ENCODE measurements around the gene BBS9.

The BBS9 gene

DNA sequence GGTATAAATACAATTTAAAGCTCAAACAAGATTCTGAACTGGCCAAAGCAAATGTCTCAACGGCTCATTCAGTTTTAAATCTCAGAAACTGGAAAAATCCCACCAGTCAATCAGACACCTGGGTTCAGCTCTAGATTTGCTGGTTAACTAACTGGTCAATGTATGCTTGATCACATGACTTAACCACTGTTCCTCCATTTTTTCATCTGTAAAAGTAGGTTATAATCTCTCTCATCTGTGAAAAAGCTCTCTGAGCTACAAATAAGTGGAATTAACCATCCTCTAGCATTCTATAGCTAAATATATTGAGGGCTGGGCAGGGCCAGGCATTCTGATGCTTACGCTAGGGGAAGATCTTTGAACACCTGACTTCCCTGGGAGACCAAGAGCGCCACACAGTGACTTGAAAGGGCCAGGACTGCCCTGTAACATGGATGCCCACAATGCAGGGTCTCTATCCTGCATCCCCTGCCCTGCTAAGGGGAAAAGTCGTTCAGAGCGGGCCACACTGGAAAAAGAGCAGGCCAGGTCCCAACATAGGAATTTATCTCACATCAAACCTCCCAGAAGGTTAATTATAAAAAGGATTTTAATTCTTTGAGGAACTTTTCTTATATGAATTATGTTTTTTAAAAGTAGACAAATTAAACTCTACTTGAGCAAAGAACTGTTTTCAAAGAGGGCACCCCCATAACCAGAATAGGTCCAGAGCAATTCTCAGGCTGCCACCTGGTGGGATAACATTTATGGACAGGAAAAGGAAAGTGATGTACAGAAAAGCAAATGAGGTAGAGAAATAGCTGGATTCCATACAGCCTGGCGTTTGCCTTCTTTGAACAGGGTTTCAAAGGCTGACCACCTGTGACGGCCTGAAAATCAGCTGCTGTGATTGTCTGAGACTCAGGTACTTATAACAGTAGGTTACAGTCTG is 22.0 kb upstream of the BBS9 start:
- Mint-ChIP-seq H3K27ac (ENCODE audit: low read depth) (no peak overlapping the region), H3K4me3 (peak overlapping the region; percentile 78), H3K9me3 (no peaks in the 10 kb centered on the region), H3K27me3 (no peaks in the 10 kb centered on the region), H3K4me1 (peaks cover 51% of the 10 kb centered on the region), H3K36me3 (ENCODE audit: insufficient read depth) (peaks cover 15% of the 10 kb centered on the region)
- ATAC-seq (replicated peaks; ENCODE audit: extremely low read depth, poor library complexity, severe bottlenecking), result no peak
- DNase-seq (ENCODE audit: low spot score in 2 of 2), result peak; percentile 22 to 39

DNA sequence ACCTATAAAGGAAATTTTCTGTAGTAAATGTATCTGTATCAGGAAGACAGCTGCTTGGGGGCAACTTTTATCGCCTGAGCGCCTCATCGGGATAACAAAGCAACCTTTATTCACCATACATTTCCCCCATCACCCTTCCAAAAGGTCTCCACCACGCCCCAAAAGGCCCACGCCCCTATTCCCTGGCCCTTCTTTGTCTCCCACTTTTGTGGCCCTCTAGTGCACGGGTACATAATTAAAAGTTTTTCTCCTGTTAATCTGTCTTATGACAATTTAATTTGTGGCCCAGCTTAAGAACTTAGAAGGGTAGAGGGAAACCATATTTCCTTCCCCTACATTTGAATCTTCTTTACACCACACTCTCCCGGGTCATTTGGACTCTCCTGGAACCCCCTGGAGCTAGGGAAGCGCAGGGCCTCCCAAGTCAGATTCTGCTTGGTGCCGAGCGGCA is 20.8 kb upstream of the BBS9 start:
- H3K27me3 Mint-ChIP-seq, result peaks cover 2% of the 10 kb centered on the region
- H3K4me1 Mint-ChIP-seq, result peaks cover 47% of the 10 kb centered on the region
- no peak for DNase-seq (ENCODE audit: low spot score in 2 of 2)
- H3K27ac Mint-ChIP-seq (ENCODE audit: low read depth), result peak overlapping the region; percentile 67
- peak overlapping the region; percentile 78 for H3K4me3 Mint-ChIP-seq
- H3K9me3 Mint-ChIP-seq, result no peaks in the 10 kb centered on the region
- peak; percentile 38 for ATAC-seq (replicated peaks; ENCODE audit: extremely low read depth, poor library complexity, severe bottlenecking)
- peaks cover 5% of the 10 kb centered on the region for H3K36me3 Mint-ChIP-seq (ENCODE audit: insufficient read depth)

- H3K9me3 Mint-ChIP-seq, result no peaks in the 10 kb centered on the region
- peak; percentile 56 to 58 for DNase-seq (ENCODE audit: low spot score in 2 of 2)
- peaks cover 8% of the 10 kb centered on the region for H3K27me3 Mint-ChIP-seq
- peak within 1 kb of the TSS; percentile 78 for H3K4me3 Mint-ChIP-seq
- peak; percentile 83 for ATAC-seq (replicated peaks; ENCODE audit: extremely low read depth, poor library complexity, severe bottlenecking)
- peaks cover 5% of the 10 kb centered on the region for H3K36me3 Mint-ChIP-seq (ENCODE audit: insufficient read depth)
- H3K4me1 Mint-ChIP-seq, result peaks cover 41% of the 10 kb centered on the region
- peak within 1 kb of the TSS; percentile 67 for H3K27ac Mint-ChIP-seq (ENCODE audit: low read depth)
These were observed 20.2 kb upstream of the BBS9 start, which contains the start of gene RP9 for GRCh38 chr7:33109005-33109757. Gene RP9, minus strand, starts transcription at chr7:33109404. Its CDS starts 32 bp downstream, at chr7:33109372.

- peaks cover 38% of the 10 kb centered on the region for H3K4me1 Mint-ChIP-seq
- ATAC-seq (replicated peaks; ENCODE audit: extremely low read depth, poor library complexity, severe bottlenecking) (no peak), DNase-seq (ENCODE audit: low spot score in 2 of 2) (no peak)
- peak overlapping the region; percentile 78 for H3K4me3 Mint-ChIP-seq
- peaks cover 14% of the 10 kb centered on the region for H3K27me3 Mint-ChIP-seq
- H3K36me3 Mint-ChIP-seq (ENCODE audit: insufficient read depth), result peaks cover 5% of the 10 kb centered on the region
- no peaks in the 10 kb centered on the region for H3K9me3 Mint-ChIP-seq
- no peak overlapping the region for H3K27ac Mint-ChIP-seq (ENCODE audit: low read depth)
These were observed 19.6 kb upstream of the BBS9 start for GRCh38 chr7:33109758-33110238.

DNA sequence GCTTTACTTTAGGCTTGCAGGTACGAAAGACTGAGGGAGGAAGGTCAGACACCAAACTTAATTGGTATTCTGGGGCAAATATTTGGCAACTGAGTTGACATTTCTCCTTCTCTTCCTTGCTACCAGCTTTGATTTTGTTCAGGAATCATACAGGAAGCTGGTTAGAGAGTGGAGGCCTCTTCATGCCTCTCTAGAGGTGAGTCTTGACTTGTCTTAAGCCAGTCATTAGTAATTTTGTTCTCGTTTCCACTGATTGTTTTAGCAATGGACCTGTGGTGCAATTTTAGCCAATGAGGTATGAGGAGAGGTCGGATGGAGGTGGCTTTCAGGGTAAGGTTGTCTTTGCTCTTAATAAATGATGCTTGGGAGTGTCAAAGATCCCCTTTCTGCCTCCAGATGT is 17.8 kb upstream of the BBS9 start:
- H3K36me3 Mint-ChIP-seq (ENCODE audit: insufficient read depth), result peaks cover 5% of the 10 kb centered on the region
- peaks cover 21% of the 10 kb centered on the region for H3K4me1 Mint-ChIP-seq
- no peak for DNase-seq (ENCODE audit: low spot score in 2 of 2)
- no peak overlapping the region for H3K27ac Mint-ChIP-seq (ENCODE audit: low read depth)
- no peak overlapping the region for H3K4me3 Mint-ChIP-seq
- no peak for ATAC-seq (replicated peaks; ENCODE audit: extremely low read depth, poor library complexity, severe bottlenecking)
- H3K9me3 Mint-ChIP-seq, result no peaks in the 10 kb centered on the region
- H3K27me3 Mint-ChIP-seq, result peaks cover 26% of the 10 kb centered on the region

GRCh38 chr7:33114976-33115375 is 14.4 kb upstream of the BBS9 start:
- Mint-ChIP-seq H3K9me3 (peaks cover 8% of the 10 kb centered on the region), H3K4me3 (no peak overlapping the region), H3K4me1 (no peaks in the 10 kb centered on the region), H3K27ac (ENCODE audit: low read depth) (no peak overlapping the region), H3K27me3 (peaks cover 57% of the 10 kb centered on the region), H3K36me3 (ENCODE audit: insufficient read depth) (no peaks in the 10 kb centered on the region)
- no peak for ATAC-seq (replicated peaks; ENCODE audit: extremely low read depth, poor library complexity, severe bottlenecking)
- no peak for DNase-seq (ENCODE audit: low spot score in 2 of 2)

DNA sequence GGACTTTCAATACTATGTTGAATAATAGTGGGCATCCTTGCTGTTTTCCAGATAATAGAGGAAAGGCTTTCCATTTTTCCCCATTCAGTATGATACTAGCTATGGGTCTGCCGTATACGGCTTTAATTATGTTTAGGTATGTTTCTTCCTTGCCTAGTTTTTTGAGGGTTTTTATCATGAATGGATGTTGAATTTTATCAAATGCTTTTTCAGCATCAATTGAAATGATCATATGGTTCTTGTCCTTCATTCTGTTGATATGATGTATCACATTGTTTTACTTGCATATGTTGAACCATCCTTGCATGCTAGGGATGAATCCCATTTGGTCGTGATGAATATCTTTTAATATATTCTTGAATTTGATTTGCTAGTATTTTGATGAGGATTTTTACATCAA is 11.0 kb upstream of the BBS9 start:
- Mint-ChIP-seq H3K4me3 (no peak overlapping the region), H3K9me3 (peaks cover 8% of the 10 kb centered on the region), H3K27me3 (peaks cover 85% of the 10 kb centered on the region), H3K27ac (ENCODE audit: low read depth) (no peak overlapping the region), H3K36me3 (ENCODE audit: insufficient read depth) (no peaks in the 10 kb centered on the region), H3K4me1 (no peaks in the 10 kb centered on the region)
- DNase-seq (ENCODE audit: low spot score in 2 of 2), result no peak
- ATAC-seq (replicated peaks; ENCODE audit: extremely low read depth, poor library complexity, severe bottlenecking), result no peak

DNA sequence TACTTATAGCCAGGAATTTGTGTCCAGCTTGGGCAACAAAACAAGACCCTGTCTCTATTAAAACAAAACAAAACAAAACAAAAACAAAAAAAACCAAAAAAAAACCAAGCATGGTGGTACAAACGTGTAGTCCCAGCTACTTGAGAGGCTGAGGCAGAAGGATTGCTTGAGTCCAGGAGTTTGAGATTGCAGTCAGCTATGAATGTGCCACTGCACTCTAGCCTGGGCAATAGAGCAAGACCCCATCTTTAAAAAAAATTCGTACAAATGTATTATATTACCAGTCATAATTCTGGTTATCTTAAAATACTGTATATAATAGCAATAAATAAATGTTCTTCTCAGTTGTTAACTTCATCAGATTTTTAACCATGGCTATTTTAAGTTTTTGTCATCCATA is 2.3 kb upstream of the BBS9 start:
- Mint-ChIP-seq H3K36me3 (ENCODE audit: insufficient read depth) (peaks cover 5% of the 10 kb centered on the region), H3K4me1 (peaks cover 24% of the 10 kb centered on the region), H3K27me3 (peaks cover 7% of the 10 kb centered on the region), H3K4me3 (no peak overlapping the region), H3K27ac (ENCODE audit: low read depth) (no peak overlapping the region), H3K9me3 (no peaks in the 10 kb centered on the region)
- no peak for DNase-seq (ENCODE audit: low spot score in 2 of 2)
- ATAC-seq (replicated peaks; ENCODE audit: extremely low read depth, poor library complexity, severe bottlenecking), result no peak

GRCh38 chr7:33128631-33128989 is 754 bp upstream of the BBS9 start:
- Mint-ChIP-seq H3K27ac (ENCODE audit: low read depth) (peak overlapping the region; percentile 92), H3K4me1 (peaks cover 30% of the 10 kb centered on the region), H3K27me3 (no peaks in the 10 kb centered on the region), H3K36me3 (ENCODE audit: insufficient read depth) (peaks cover 5% of the 10 kb centered on the region), H3K4me3 (peak overlapping the region; percentile 95), H3K9me3 (no peaks in the 10 kb centered on the region)
- ATAC-seq (replicated peaks; ENCODE audit: extremely low read depth, poor library complexity, severe bottlenecking), result no peak
- DNase-seq (ENCODE audit: low spot score in 2 of 2), result no peak

DNA sequence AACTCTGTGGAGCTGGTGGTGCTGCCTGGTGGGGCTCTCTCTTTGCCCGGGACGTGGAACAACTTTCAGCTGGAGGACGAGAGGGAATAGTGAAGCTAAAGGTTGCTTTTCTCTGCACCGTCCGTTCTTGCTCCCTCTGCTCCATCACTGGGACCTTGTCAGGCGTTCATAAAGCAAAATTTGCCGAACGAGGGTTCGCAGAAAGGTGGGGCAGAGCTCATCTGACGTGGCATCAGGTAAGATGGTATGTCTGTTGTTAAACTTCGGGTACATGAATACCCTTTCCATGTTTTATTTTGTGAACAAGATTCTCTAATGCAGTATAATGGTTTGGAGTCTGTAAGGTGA is 416 bp downstream of the BBS9 start:
- no peaks in the 10 kb centered on the region for H3K9me3 Mint-ChIP-seq
- DNase-seq (ENCODE audit: low spot score in 2 of 2), result no peak
- peaks cover 30% of the 10 kb centered on the region for H3K4me1 Mint-ChIP-seq
- H3K27ac Mint-ChIP-seq (ENCODE audit: low read depth), result peak overlapping the region; percentile 92
- H3K27me3 Mint-ChIP-seq, result no peaks in the 10 kb centered on the region
- H3K4me3 Mint-ChIP-seq, result peak overlapping the region; percentile 95
- peaks cover 5% of the 10 kb centered on the region for H3K36me3 Mint-ChIP-seq (ENCODE audit: insufficient read depth)
- peak; percentile 19 for ATAC-seq (replicated peaks; ENCODE audit: extremely low read depth, poor library complexity, severe bottlenecking)

- Mint-ChIP-seq H3K9me3 (no peaks in the 10 kb centered on the region), H3K4me3 (peak overlapping the region; percentile 95), H3K4me1 (peaks cover 30% of the 10 kb centered on the region), H3K27me3 (no peaks in the 10 kb centered on the region), H3K36me3 (ENCODE audit: insufficient read depth) (peaks cover 5% of the 10 kb centered on the region), H3K27ac (ENCODE audit: low read depth) (peak overlapping the region; percentile 92)
- ATAC-seq (replicated peaks; ENCODE audit: extremely low read depth, poor library complexity, severe bottlenecking) (no peak), DNase-seq (ENCODE audit: low spot score in 2 of 2) (no peak)
These were observed 820 bp downstream of the BBS9 start for GRCh38 chr7:33130184-33130583.

DNA sequence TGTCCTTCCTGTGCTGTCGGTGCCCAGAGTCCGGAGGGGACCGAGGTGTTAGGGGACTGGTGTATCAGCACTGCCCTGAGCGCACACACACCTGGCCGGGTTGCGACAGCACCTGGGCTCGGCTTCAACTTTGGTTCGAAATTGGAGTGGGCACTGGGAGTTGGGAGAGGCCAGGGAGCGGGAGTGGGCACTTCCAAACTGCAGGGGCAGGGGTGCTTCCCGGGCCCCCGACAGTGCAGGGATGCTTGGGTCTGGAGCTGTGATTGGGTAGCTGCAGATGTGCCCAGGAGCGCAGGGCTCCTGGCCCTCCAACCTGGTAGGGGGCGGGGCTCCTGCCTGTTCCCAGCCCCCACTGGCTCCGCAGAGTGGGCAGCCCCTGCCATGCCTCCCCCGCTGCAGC is 7.7 kb downstream of the BBS9 start:
- no peak overlapping the region for H3K27ac Mint-ChIP-seq (ENCODE audit: low read depth)
- ATAC-seq (replicated peaks; ENCODE audit: extremely low read depth, poor library complexity, severe bottlenecking) (no peak), DNase-seq (ENCODE audit: low spot score in 2 of 2) (no peak)
- no peak overlapping the region for H3K4me3 Mint-ChIP-seq
- H3K9me3 Mint-ChIP-seq, result peaks cover 6% of the 10 kb centered on the region
- no peaks in the 10 kb centered on the region for H3K27me3 Mint-ChIP-seq
- H3K36me3 Mint-ChIP-seq (ENCODE audit: insufficient read depth), result no peaks in the 10 kb centered on the region
- H3K4me1 Mint-ChIP-seq, result peaks cover 27% of the 10 kb centered on the region
